Measurements from ENCODE around the gene SLC50A1. TPM values are rescaled to one million over a fixed set of nuclear protein-coding genes. Genes with fewer than 3 reads are reported as not detected.

Gene SLC50A1
- total and polyA plus RNA-seq, 2 experiments from 2014 or later: 88.6 to 111 TPM

GRCh38 chr1:155186794-155187455 is 51.3 kb downstream of the SLC50A1 start:
- Histone ChIP-seq H3K9me3 (ENCODE audit: low read depth) (no peaks in the 10 kb centered on the region), H3K27ac (peak overlapping the region; percentile 60), H4K20me1 (ENCODE audit: insufficient read depth, poor library complexity, severe bottlenecking) (no peaks in the 10 kb centered on the region), H3K79me2 (no peaks in the 10 kb centered on the region), H2AFZ (no peak overlapping the region), H3K9me2 (replicated peaks; ENCODE audit: insufficient read depth) (no peaks in the 10 kb centered on the region), H3K36me3 (replicated peaks; ENCODE audit: insufficient read depth, low read depth) (no peaks in the 10 kb centered on the region), H3K4me3 (no peak overlapping the region), H3K27me3 (no peaks in the 10 kb centered on the region), H3K4me2 (peak overlapping the region; percentile 58), H3K4me1 (ENCODE audit: insufficient read depth) (peaks cover 18% of the 10 kb centered on the region)
- DNase-seq (ENCODE audit: low spot score): no peak
- 75% methylated on average over 14 of the region's 14 CpGs for WGBS (ENCODE audit: low lambda C conversion rate, missing lambda C conversion rate)
- no peak for TF ChIP-seq EZH2 (IDR thresholded peaks at IDR 0.05; ENCODE audit: borderline replicate concordance)
- no peak for TF ChIP-seq CTCF (IDR thresholded peaks at IDR 0.05; ENCODE audit: poor library complexity)
- no peak for TF ChIP-seq EZH2phosphoT487 (IDR thresholded peaks at IDR 0.05; ENCODE audit: low read depth, severe bottlenecking, unreplicated experiment)

- H2AFZ ChIP-seq: no peak overlapping the region
- TF ChIP-seq EZH2phosphoT487 (IDR thresholded peaks at IDR 0.05; ENCODE audit: low read depth, severe bottlenecking, unreplicated experiment) (no peak), EZH2 (IDR thresholded peaks at IDR 0.05; ENCODE audit: borderline replicate concordance) (no peak), CTCF (IDR thresholded peaks at IDR 0.05; ENCODE audit: poor library complexity) (no peak)
- WGBS (ENCODE audit: low lambda C conversion rate, missing lambda C conversion rate): 90% methylated on average over 16 of the region's 16 CpGs
- H3K9me2 ChIP-seq (replicated peaks; ENCODE audit: insufficient read depth): no peaks in the 10 kb centered on the region
- no peaks in the 10 kb centered on the region for H3K79me2 ChIP-seq
- H3K27me3 ChIP-seq: no peaks in the 10 kb centered on the region
- peaks cover 18% of the 10 kb centered on the region for H3K4me1 ChIP-seq (ENCODE audit: insufficient read depth)
- no peak overlapping the region for H3K27ac ChIP-seq
- no peaks in the 10 kb centered on the region for H3K36me3 ChIP-seq (replicated peaks; ENCODE audit: insufficient read depth, low read depth)
- H3K4me2 ChIP-seq: no peak overlapping the region
- DNase-seq (ENCODE audit: low spot score): no peak
- H4K20me1 ChIP-seq (ENCODE audit: insufficient read depth, poor library complexity, severe bottlenecking): no peaks in the 10 kb centered on the region
- H3K4me3 ChIP-seq: no peak overlapping the region
- H3K9me3 ChIP-seq (ENCODE audit: low read depth): no peaks in the 10 kb centered on the region
Measured at GRCh38 chr1:155187456-155187891, 51.8 kb downstream of the SLC50A1 start.

GRCh38 chr1:155188268-155188667 is 52.6 kb downstream of the SLC50A1 start:
- Histone ChIP-seq H3K4me3 (no peak overlapping the region), H3K27me3 (no peaks in the 10 kb centered on the region), H3K36me3 (replicated peaks; ENCODE audit: insufficient read depth, low read depth) (no peaks in the 10 kb centered on the region), H3K9me2 (replicated peaks; ENCODE audit: insufficient read depth) (no peaks in the 10 kb centered on the region), H4K20me1 (ENCODE audit: insufficient read depth, poor library complexity, severe bottlenecking) (no peaks in the 10 kb centered on the region), H2AFZ (no peak overlapping the region), H3K27ac (no peak overlapping the region), H3K79me2 (no peaks in the 10 kb centered on the region), H3K4me2 (no peak overlapping the region), H3K4me1 (ENCODE audit: insufficient read depth) (peaks cover 21% of the 10 kb centered on the region), H3K9me3 (ENCODE audit: low read depth) (no peaks in the 10 kb centered on the region)
- DNase-seq (ENCODE audit: low spot score): no peak
- no peak for TF ChIP-seq EZH2 (IDR thresholded peaks at IDR 0.05; ENCODE audit: borderline replicate concordance)
- 96% methylated on average over 4 of the region's 14 CpGs for WGBS (ENCODE audit: low lambda C conversion rate, missing lambda C conversion rate)

Small RNA genes lying within 50 kb of the gene (small RNA-seq; reads per million reads assigned to genes)
- gene HMGN2P18 (not detected), gene RF00019 (not detected)

Other genes with a start within 250 kb of the SLC50A1 start
- gene PMVK, start 199.1 kb upstream of the SLC50A1 start, total RNA-seq: 12.5 and 18.5 TPM in 2 replicates
- 53.5 and 59.2 TPM in 2 replicates for gene PMVK, start 199.1 kb upstream of the SLC50A1 start, polyA plus RNA-seq
- 52.4 and 53.0 TPM in 2 replicates for gene PBXIP1, start 179.8 kb upstream of the SLC50A1 start, total RNA-seq
- gene PBXIP1, start 179.8 kb upstream of the SLC50A1 start, polyA plus RNA-seq: 61.0 and 65.5 TPM in 2 replicates
- 20.2 and 21.8 TPM in 2 replicates for gene PYGO2, start 174.1 kb upstream of the SLC50A1 start, total RNA-seq
- gene PYGO2, start 174.1 kb upstream of the SLC50A1 start, polyA plus RNA-seq: 22.3 and 28.3 TPM in 2 replicates
- gene SHC1, start 165.1 kb upstream of the SLC50A1 start, total RNA-seq: 81.8 and 95.6 TPM in 2 replicates
- 107 and 120 TPM in 2 replicates for gene SHC1, start 165.1 kb upstream of the SLC50A1 start, polyA plus RNA-seq
- gene CKS1B, start 161.2 kb upstream of the SLC50A1 start, total RNA-seq: 40.4 and 41.5 TPM in 2 replicates
- gene CKS1B, start 161.2 kb upstream of the SLC50A1 start, polyA plus RNA-seq: 91.3 and 102 TPM in 2 replicates
- gene FLAD1, start 152.5 kb upstream of the SLC50A1 start, total RNA-seq: 25.6 and 27.7 TPM in 2 replicates
- gene FLAD1, start 152.5 kb upstream of the SLC50A1 start, polyA plus RNA-seq: 42.8 and 45.1 TPM in 2 replicates
- 0.92 TPM in 1 of 2 replicates, not detected in the other for gene LENEP, start 142.3 kb upstream of the SLC50A1 start, total RNA-seq
- not detected in 2 replicates for gene LENEP, start 142.3 kb upstream of the SLC50A1 start, polyA plus RNA-seq
- 27.3 and 29.2 TPM in 2 replicates for gene ZBTB7B, start 133.1 kb upstream of the SLC50A1 start, total RNA-seq
- gene ZBTB7B, start 133.1 kb upstream of the SLC50A1 start, polyA plus RNA-seq: 13.3 and 13.5 TPM in 2 replicates
- 0.04 and 1.6 TPM in 2 replicates for gene DCST2, start 102.1 kb upstream of the SLC50A1 start, total RNA-seq
- 0.40 and 0.47 TPM in 2 replicates for gene DCST2, start 102.1 kb upstream of the SLC50A1 start, polyA plus RNA-seq
- gene DCST1, start 102.0 kb upstream of the SLC50A1 start, total RNA-seq: 0.60 TPM in 1 of 2 replicates, not detected in the other
- 0.12 TPM in 1 of 2 replicates, not detected in the other for gene DCST1, start 102.0 kb upstream of the SLC50A1 start, polyA plus RNA-seq
- 44.8 and 55.7 TPM in 2 replicates for gene ADAM15, start 84.5 kb upstream of the SLC50A1 start, total RNA-seq
- 108 and 117 TPM in 2 replicates for gene ADAM15, start 84.5 kb upstream of the SLC50A1 start, polyA plus RNA-seq
- gene EFNA4, start 72.1 kb upstream of the SLC50A1 start, total RNA-seq: 20.5 and 21.3 TPM in 2 replicates
- gene EFNA4, start 72.1 kb upstream of the SLC50A1 start, polyA plus RNA-seq: 16.3 and 18.1 TPM in 2 replicates
- gene EFNA3, start 57.0 kb upstream of the SLC50A1 start, total RNA-seq: 4.0 and 5.5 TPM in 2 replicates
- gene EFNA3, start 57.0 kb upstream of the SLC50A1 start, polyA plus RNA-seq: 10.3 and 13.1 TPM in 2 replicates
- gene EFNA1, start 8.0 kb upstream of the SLC50A1 start, total RNA-seq: 78.7 and 94.8 TPM in 2 replicates
- gene EFNA1, start 8.0 kb upstream of the SLC50A1 start, polyA plus RNA-seq: 137 and 172 TPM in 2 replicates
- 94.2 and 121 TPM in 2 replicates for gene DPM3, start 4.7 kb downstream of the SLC50A1 start, total RNA-seq
- 84.1 and 96.3 TPM in 2 replicates for gene DPM3, start 4.7 kb downstream of the SLC50A1 start, polyA plus RNA-seq
- 191 and 209 TPM in 2 replicates for gene KRTCAP2, start 37.5 kb downstream of the SLC50A1 start, total RNA-seq
- gene KRTCAP2, start 37.5 kb downstream of the SLC50A1 start, polyA plus RNA-seq: 440 and 454 TPM in 2 replicates
- 1.1 and 1.2 TPM in 2 replicates for gene TRIM46, start 38.0 kb downstream of the SLC50A1 start, total RNA-seq
- gene TRIM46, start 38.0 kb downstream of the SLC50A1 start, polyA plus RNA-seq: 1.9 and 2.1 TPM in 2 replicates
- gene THBS3, start 72.0 kb downstream of the SLC50A1 start, total RNA-seq: 19.8 and 20.3 TPM in 2 replicates
- gene THBS3, start 72.0 kb downstream of the SLC50A1 start, polyA plus RNA-seq: 39.9 and 41.6 TPM in 2 replicates
- gene MTX1, start 72.8 kb downstream of the SLC50A1 start, total RNA-seq: 42.1 and 49.4 TPM in 2 replicates
- gene MTX1, start 72.8 kb downstream of the SLC50A1 start, polyA plus RNA-seq: 78.2 and 82.0 TPM in 2 replicates
- gene ENTREP3, start 119.6 kb downstream of the SLC50A1 start, total RNA-seq: 8.1 and 8.8 TPM in 2 replicates
- gene ENTREP3, start 119.6 kb downstream of the SLC50A1 start, polyA plus RNA-seq: 26.0 and 27.1 TPM in 2 replicates
- 45.0 and 45.7 TPM in 2 replicates for gene SCAMP3, start 126.5 kb downstream of the SLC50A1 start, total RNA-seq
- 114 and 131 TPM in 2 replicates for gene SCAMP3, start 126.5 kb downstream of the SLC50A1 start, polyA plus RNA-seq
- gene CLK2, start 137.7 kb downstream of the SLC50A1 start, total RNA-seq: 18.6 and 26.1 TPM in 2 replicates
- 48.7 and 53.8 TPM in 2 replicates for gene CLK2, start 137.7 kb downstream of the SLC50A1 start, polyA plus RNA-seq
- 1.5 and 4.3 TPM in 2 replicates for gene HCN3, start 141.6 kb downstream of the SLC50A1 start, total RNA-seq
- gene HCN3, start 141.6 kb downstream of the SLC50A1 start, polyA plus RNA-seq: 5.6 and 8.2 TPM in 2 replicates
- gene PKLR, start 165.6 kb downstream of the SLC50A1 start, total RNA-seq: 12.8 and 13.3 TPM in 2 replicates
- gene PKLR, start 165.6 kb downstream of the SLC50A1 start, polyA plus RNA-seq: 4.7 and 10.9 TPM in 2 replicates
- gene FDPS, start 173.0 kb downstream of the SLC50A1 start, total RNA-seq: 284 and 313 TPM in 2 replicates
- 336 and 347 TPM in 2 replicates for gene FDPS, start 173.0 kb downstream of the SLC50A1 start, polyA plus RNA-seq
- 22.3 and 25.2 TPM in 2 replicates for gene RUSC1, start 185.0 kb downstream of the SLC50A1 start, total RNA-seq
- 34.9 and 48.4 TPM in 2 replicates for gene RUSC1, start 185.0 kb downstream of the SLC50A1 start, polyA plus RNA-seq